GM12872 (cell line): ENCODE data around the gene ALKAL2.

Experiments
- CTCF ChIP-seq: IDR thresholded peaks from 3 replicates; pipeline ENCODE4 v1.5.1; 2011; ENCODE audit warnings: low read depth, mild to moderate bottlenecking, low read length, moderate library complexity; ENCODE audit not compliant: insufficient read depth

Gene ALKAL2

GRCh38 chr2:319059-319600 lies 31.2 kb upstream of the ALKAL2 start:
- TF ChIP-seq CTCF, result no peak

GRCh38 chr2:317501-318424 lies 29.9 kb upstream of the ALKAL2 start:
- TF ChIP-seq CTCF, result no peak

- TF ChIP-seq CTCF, result no peak
Measured at GRCh38 chr2:316381-316780, 28.5 kb upstream of the ALKAL2 start.

GRCh38 chr2:314561-315336 lies 26.9 kb upstream of the ALKAL2 start:
- no peak for TF ChIP-seq CTCF

GRCh38 chr2:313991-314390 lies 26.1 kb upstream of the ALKAL2 start:
- TF ChIP-seq CTCF, result no peak

GRCh38 chr2:310994-311393 lies 23.1 kb upstream of the ALKAL2 start:
- TF ChIP-seq CTCF, result no peak

- TF ChIP-seq CTCF, result no peak
Measured at GRCh38 chr2:309954-310510, 22.1 kb upstream of the ALKAL2 start.
